Fibroblast of lung (primary cell): ENCODE results near the gene PRTN3. TPM values are rescaled to one million over a fixed set of nuclear protein-coding genes. Genes with fewer than 3 reads are reported as not detected.

Experiments
- DNase-seq, 2 donors: peaks; one replicate each; pipeline versions ENCODE4 v3.0.0 to v3.0.0-alpha.2; 2010; ENCODE audit warnings: low read depth in 2 of 2
- H2AFZ ChIP-seq: 2 replicates; pipeline ENCODE4 v1.5.1; 2012; ENCODE audit warnings: low read length, control low read depth, inconsistent platforms
- H3K27ac ChIP-seq: 2 replicates; pipeline ENCODE4 v1.5.1; 2011; ENCODE audit warnings: low read length, control low read depth; ENCODE audit not compliant: insufficient read depth
- H3K27me3 ChIP-seq: 2 replicates; pipeline ENCODE4 v1.5.1; 2011; ENCODE audit warnings: mild to moderate bottlenecking, low read length; ENCODE audit not compliant: control insufficient read depth, insufficient read depth
- H3K36me3 ChIP-seq: 2 replicates; pipeline ENCODE4 v1.5.1; 2011; ENCODE audit warnings: low read length; ENCODE audit not compliant: control insufficient read depth, insufficient read depth
- H3K4me1 ChIP-seq: 2 replicates; pipeline ENCODE4 v1.5.1; 2011; ENCODE audit warnings: low read length; ENCODE audit not compliant: control insufficient read depth, insufficient read depth; ENCODE audit errors: extremely low read depth
- H3K4me2 ChIP-seq: 2 replicates; pipeline ENCODE4 v1.5.1; 2011; ENCODE audit warnings: low read length, control low read depth; ENCODE audit not compliant: insufficient read depth; ENCODE audit errors: extremely low read depth
- H3K4me3 ChIP-seq, 4 experiments: fragments of 200-600 bp in 1 of 4; sonication (generic) in 1 of 4; replicated peaks in 1 of 4; 2 replicates each; pipeline ENCODE4 v1.5.1; 2011 to 2016; ENCODE audit warnings: low read length in 4 of 4, low read depth in 3 of 4, mild to moderate bottlenecking in 3 of 4, control low read depth in 2 of 4, inconsistent platforms in 1 of 4, mixed read lengths in 1 of 4; ENCODE audit not compliant: insufficient read depth in 1 of 4; ENCODE audit errors: control extremely low read depth in 1 of 4
- H3K79me2 ChIP-seq: 2 replicates; pipeline ENCODE4 v1.5.1; 2012; ENCODE audit warnings: mild to moderate bottlenecking, low read length, inconsistent platforms; ENCODE audit not compliant: control insufficient read depth, insufficient read depth
- H3K9ac ChIP-seq: 2 replicates; pipeline ENCODE4 v1.5.1; 2011; ENCODE audit warnings: mild to moderate bottlenecking, low read length, control low read depth; ENCODE audit not compliant: insufficient read depth
- H3K9me3 ChIP-seq: 2 replicates; pipeline ENCODE4 v1.5.1; 2012; ENCODE audit warnings: low read depth, low read length; ENCODE audit not compliant: control insufficient read depth, insufficient read depth
- H4K20me1 ChIP-seq: 2 replicates; pipeline ENCODE4 v1.5.1; 2011; ENCODE audit warnings: low read length; ENCODE audit not compliant: control insufficient read depth, insufficient read depth; ENCODE audit errors: extremely low read depth
- CTCF ChIP-seq, 2 donors: IDR thresholded peaks in 1 of 2; conservative IDR thresholded peaks in 1 of 2; 1 replicate in 1 of 2; 2 replicates in 1 of 2; pipeline ENCODE4 v1.5.1; 2011 to 2012; ENCODE audit warnings: low read length in 2 of 2, control low read depth in 1 of 2, inconsistent platforms in 1 of 2, low read depth in 1 of 2, mild to moderate bottlenecking in 1 of 2
- EZH2 ChIP-seq: IDR thresholded peaks from 2 replicates; pipeline ENCODE4 v1.5.1; 2012; ENCODE audit warnings: low read length, control low read depth, mild to moderate bottlenecking; ENCODE audit errors: missing control alignments
- polyA plus RNA-seq, 2 donors: library from polyadenylated mRNA; depleted of rRNA in 1 of 2; stranded (reverse) in 1 of 2; unstranded in 1 of 2; fragments of >200 nt; gene quantifications; 2 replicates each; pipeline ENCODE4 v1.2.1, GENCODE V29; 2011 to 2012; ENCODE audit warnings: missing spikeins in 1 of 2
- total RNA-seq: library from RNA; depleted of rRNA; stranded (reverse); fragments of >200 nt; gene quantifications from 2 replicates; pipeline ENCODE4 v1.2.1, GENCODE V29; 2014

Gene PRTN3
- total and polyA plus RNA-seq, 2 donors (not counting 1 experiment from before 2014, with no cell fraction given): not detected

- peak overlapping the region; percentile 75 for H3K4me2 ChIP-seq
- no peak overlapping the region for H2AFZ ChIP-seq
- peak overlapping the region; percentile 60 for H3K27ac ChIP-seq
- H3K4me3 ChIP-seq: peak overlapping the region in 2 of 4 experiments; percentile 44 to 87
- H3K79me2 ChIP-seq: peaks cover 100% of the 10 kb centered on the region
- DNase-seq: no peak
- H3K4me1 ChIP-seq: peaks cover 23% of the 10 kb centered on the region
- H3K9me3 ChIP-seq: no peaks in the 10 kb centered on the region
- H4K20me1 ChIP-seq: peaks cover 10% of the 10 kb centered on the region
- peaks cover 59% of the 10 kb centered on the region for H3K36me3 ChIP-seq
- peak overlapping the region; percentile 16 for H3K9ac ChIP-seq
- no peaks in the 10 kb centered on the region for H3K27me3 ChIP-seq
- TF ChIP-seq CTCF (conservative IDR thresholded peaks at IDR 0.05 in 1 of 2, IDR thresholded peaks at IDR 0.05 in 1 of 2; ENCODE audit: low read depth in 1 of 2, low read length in 2 of 2) (no peak), EZH2 (no peak)
Observed at GRCh38 chr19:803099-803561, 37.7 kb upstream of the PRTN3 start.

GRCh38 chr19:803686-804418 is 36.9 kb upstream of the PRTN3 start:
- no peak overlapping the region for H3K4me3 ChIP-seq
- H3K9me3 ChIP-seq: no peaks in the 10 kb centered on the region
- H3K79me2 ChIP-seq: peaks cover 99% of the 10 kb centered on the region
- peaks cover 8% of the 10 kb centered on the region for H4K20me1 ChIP-seq
- no peak for TF ChIP-seq CTCF (conservative IDR thresholded peaks at IDR 0.05 in 1 of 2, IDR thresholded peaks at IDR 0.05 in 1 of 2; ENCODE audit: low read depth in 1 of 2, low read length in 2 of 2)
- TF ChIP-seq EZH2: no peak
- H3K27ac ChIP-seq: peak overlapping the region; percentile 60
- DNase-seq: no peak
- H3K27me3 ChIP-seq: no peaks in the 10 kb centered on the region
- H3K9ac ChIP-seq: no peak overlapping the region
- peaks cover 23% of the 10 kb centered on the region for H3K4me1 ChIP-seq
- no peak overlapping the region for H3K4me2 ChIP-seq
- H2AFZ ChIP-seq: no peak overlapping the region
- H3K36me3 ChIP-seq: peaks cover 56% of the 10 kb centered on the region

GRCh38 chr19:804419-805165 is 36.2 kb upstream of the PRTN3 start:
- Histone ChIP-seq H3K9ac (no peak overlapping the region), H3K4me1 (peaks cover 23% of the 10 kb centered on the region), H3K27ac (no peak overlapping the region), H3K27me3 (no peaks in the 10 kb centered on the region), H3K36me3 (peaks cover 57% of the 10 kb centered on the region), H3K4me2 (no peak overlapping the region), H3K9me3 (no peaks in the 10 kb centered on the region), H3K79me2 (peaks cover 96% of the 10 kb centered on the region), H4K20me1 (peaks cover 8% of the 10 kb centered on the region), H3K4me3 (no peak overlapping the region), H2AFZ (no peak overlapping the region)
- no peak for DNase-seq
- no peak for TF ChIP-seq CTCF (conservative IDR thresholded peaks at IDR 0.05 in 1 of 2, IDR thresholded peaks at IDR 0.05 in 1 of 2; ENCODE audit: low read depth in 1 of 2, low read length in 2 of 2)
- no peak for TF ChIP-seq EZH2
